Right renal pelvis (tissue), 4 donors: ENCODE results near the gene IQSEC1. TPM values are rescaled to one million over a fixed set of nuclear protein-coding genes. Genes with fewer than 3 reads are reported as not detected.
A peak's percentile ranks its signal among the peaks of the same experiment; 100 is the strongest.

Experiments used
- DNase-seq, 4 donors: peaks; one replicate each; pipeline ENCODE4 v3.0.0-alpha.2; 2013; ENCODE audit warnings: low read depth in 4 of 4, low spot score in 3 of 4, missing footprints in 1 of 4
- polyA plus RNA-seq, 4 donors: library from polyadenylated mRNA; unstranded; fragments of 120-200 nt; gene quantifications; one replicate each; pipeline ENCODE4 v1.2.1, GENCODE V29; 2013; ENCODE audit not compliant: insufficient read length in 4 of 4

The IQSEC1 gene
- polyA plus RNA-seq = 10 to 100 TPM; 29.4 to 35.5 (median 33.1) TPM

GRCh38 chr3:13073326-13074005 is at the start of gene IQSEC1:
Gene IQSEC1 (minus strand): TSS chr3:13073429. CDS start chr3:13073014, 415 bp downstream.
- DNase-seq = peak; percentile 27 to 32 (median 32)

GRCh38 chr3:13122081-13123012 is 49.1 kb upstream of the IQSEC1 start:
- DNase-seq = no peak

GRCh38 chr3:13121553-13122001 is 48.3 kb upstream of the IQSEC1 start:
- no peak for DNase-seq

GRCh38 chr3:13120928-13121552 is 47.8 kb upstream of the IQSEC1 start:
- no peak for DNase-seq

- DNase-seq = no peak
Observed at GRCh38 chr3:13120289-13120927, 47.2 kb upstream of the IQSEC1 start.

- DNase-seq = no peak
Observed at GRCh38 chr3:13119471-13120220, 46.4 kb upstream of the IQSEC1 start.

- no peak for DNase-seq
Observed at GRCh38 chr3:13116426-13116825, 43.2 kb upstream of the IQSEC1 start.

GRCh38 chr3:13115991-13116390 is 42.8 kb upstream of the IQSEC1 start:
- no peak for DNase-seq

GRCh38 chr3:13115576-13115910 is 42.3 kb upstream of the IQSEC1 start:
- DNase-seq = no peak

GRCh38 chr3:13114811-13115575 is 41.8 kb upstream of the IQSEC1 start:
- DNase-seq = no peak

- no peak for DNase-seq
Observed at GRCh38 chr3:13113346-13114330, 40.4 kb upstream of the IQSEC1 start.

GRCh38 chr3:13112521-13113345 is 39.5 kb upstream of the IQSEC1 start:
- no peak for DNase-seq

- DNase-seq = no peak
Observed at GRCh38 chr3:13111873-13112520, 38.8 kb upstream of the IQSEC1 start.

GRCh38 chr3:13111173-13111872 is 38.1 kb upstream of the IQSEC1 start:
- DNase-seq = no peak

GRCh38 chr3:13110678-13111116 is 37.5 kb upstream of the IQSEC1 start:
- DNase-seq = peak in 3 of 4 donors; percentile 49 to 76 (median 52)

GRCh38 chr3:13109516-13109915 is 36.3 kb upstream of the IQSEC1 start:
- no peak for DNase-seq
